Skeletal muscle tissue (tissue), 4 donors: Measurements from ENCODE around the gene CALML4. TPM values are rescaled to one million over a fixed set of nuclear protein-coding genes. Genes with fewer than 3 reads are reported as not detected.
"Not testable (repeated sequence)": the region's sequence is repeated elsewhere in the genome, so short reads cannot be mapped to it uniquely, and the experiment has no call there.

Source experiments
- H3K27ac ChIP-seq: one replicate; pipeline ENCODE4 v1.7.0; 2013; ENCODE audit warnings: mild to moderate bottlenecking, low read depth, low read length, inconsistent platforms
- H3K27me3 ChIP-seq, 3 donors: one replicate each; pipeline ENCODE4 v1.7.0; 2013; ENCODE audit warnings: low read length in 3 of 3; ENCODE audit not compliant: control insufficient read depth in 3 of 3, insufficient read depth in 3 of 3
- H3K36me3 ChIP-seq, 3 donors: one replicate each; pipeline ENCODE4 v1.7.0; 2013; ENCODE audit warnings: low read length in 3 of 3; ENCODE audit not compliant: control insufficient read depth in 3 of 3, insufficient read depth in 3 of 3
- H3K4me1 ChIP-seq, 3 donors: one replicate each; pipeline ENCODE4 v1.7.0; 2013; ENCODE audit warnings: low read length in 3 of 3, mild to moderate bottlenecking in 3 of 3; ENCODE audit not compliant: control insufficient read depth in 3 of 3, insufficient read depth in 3 of 3
- H3K4me3 ChIP-seq, 3 donors: one replicate each; pipeline ENCODE4 v1.7.0; 2013; ENCODE audit warnings: low read length in 3 of 3
- H3K9ac ChIP-seq, 3 donors: one replicate each; pipeline ENCODE4 v1.7.0; 2013; ENCODE audit warnings: low read length in 3 of 3, mild to moderate bottlenecking in 3 of 3, moderate library complexity in 2 of 3, low read depth in 1 of 3
- H3K9me3 ChIP-seq, 3 donors: one replicate each; pipeline ENCODE4 v1.7.0; 2013; ENCODE audit warnings: low read length in 3 of 3; ENCODE audit not compliant: control insufficient read depth in 3 of 3
- total RNA-seq: library from RNA; depleted of rRNA; stranded (reverse); fragments of >200 nt; gene quantifications from one replicate; pipeline ENCODE4 v1.2.3, GENCODE V29; 2014
- donor health status: Osteomylitis.

Gene CALML4
- total RNA-seq, 1 donor from 2014 or later, result 2.6 TPM

DNA sequence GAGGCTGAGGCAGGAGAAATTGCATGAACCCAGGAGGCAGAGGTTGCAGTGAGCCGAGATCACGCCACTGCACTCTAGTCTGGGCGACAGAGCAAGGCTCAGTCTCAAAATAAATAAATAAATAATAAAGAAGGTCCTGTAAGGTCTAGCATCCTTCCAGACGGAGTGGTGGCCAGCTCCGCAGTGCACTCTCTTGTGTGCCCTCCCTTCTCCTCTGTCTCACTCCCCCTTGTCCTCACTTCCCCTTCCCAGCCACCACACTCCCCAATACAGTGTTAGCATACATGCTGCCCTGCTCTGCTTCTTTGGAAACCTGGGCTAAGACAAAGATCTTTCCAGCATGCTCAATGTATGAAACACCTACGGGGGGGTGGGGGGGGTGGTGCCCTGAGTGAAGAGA lies 27.8 kb upstream of the CALML4 start:
- Histone ChIP-seq H3K9me3 (no peaks in the 10 kb centered on the region), H3K4me3 (no peak overlapping the region), H3K4me1 (peaks cover 17 to 20% (median 18%) of the 10 kb centered on the region in 3 donors), H3K27me3 (no peaks in the 10 kb centered on the region), H3K9ac (no peak overlapping the region), H3K27ac (no peak overlapping the region), H3K36me3 (no peaks in the 10 kb centered on the region)

GRCh38 chr15:68232449-68232848 lies 27.3 kb upstream of the CALML4 start:
- Histone ChIP-seq H3K4me1 (peaks cover 18 to 20% (median 19%) of the 10 kb centered on the region in 3 donors), H3K36me3 (no peaks in the 10 kb centered on the region), H3K9ac (no peak overlapping the region), H3K27me3 (no peaks in the 10 kb centered on the region), H3K9me3 (no peaks in the 10 kb centered on the region), H3K4me3 (no peak overlapping the region), H3K27ac (no peak overlapping the region)

DNA sequence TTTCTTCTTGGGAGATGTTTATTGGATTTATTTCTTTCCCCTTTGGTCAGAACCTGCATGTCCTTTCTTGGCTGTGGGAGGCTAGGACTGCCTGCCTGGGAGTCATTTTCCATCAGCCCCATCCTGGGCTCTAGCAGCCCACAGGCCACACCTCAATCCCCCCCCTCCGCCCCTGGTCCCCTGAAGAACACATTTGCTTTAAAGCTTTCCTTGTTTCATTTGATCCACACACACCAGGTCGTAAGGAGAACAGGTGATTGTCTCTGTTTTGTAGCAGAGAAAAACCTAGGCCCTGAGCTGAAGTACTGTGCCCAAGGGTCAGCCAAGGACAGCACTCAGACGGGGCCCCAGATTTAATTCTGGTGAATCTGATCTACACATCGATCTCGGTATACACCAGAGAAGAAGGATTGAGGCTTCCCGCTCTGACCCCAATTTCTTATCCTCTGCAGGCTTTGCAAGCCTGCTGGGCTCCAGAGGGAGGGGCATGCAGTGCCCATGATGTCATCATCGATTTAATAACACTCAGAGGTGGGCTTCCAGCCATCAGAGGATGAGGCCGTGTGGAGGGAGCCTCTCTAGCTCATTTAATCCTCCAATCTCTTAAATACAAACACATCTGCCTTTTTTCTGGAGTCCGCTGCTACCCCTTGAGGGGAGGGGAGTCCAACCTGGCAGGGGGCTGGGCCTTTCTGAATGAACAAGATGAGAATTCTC lies 26.1 kb upstream of the CALML4 start:
- no peaks in the 10 kb centered on the region for H3K9me3 ChIP-seq
- no peak overlapping the region for H3K9ac ChIP-seq
- no peak overlapping the region for H3K4me3 ChIP-seq
- no peak overlapping the region for H3K27ac ChIP-seq
- peaks cover 18 to 20% (median 19%) of the 10 kb centered on the region in 3 donors for H3K4me1 ChIP-seq
- H3K27me3 ChIP-seq, result no peaks in the 10 kb centered on the region
- H3K36me3 ChIP-seq, result no peaks in the 10 kb centered on the region

GRCh38 chr15:68230157-68231100 lies 25.3 kb upstream of the CALML4 start:
- Histone ChIP-seq H3K9me3 (no peaks in the 10 kb centered on the region), H3K27me3 (no peaks in the 10 kb centered on the region), H3K9ac (peak overlapping the region; percentile 68 to 88 (median 70)), H3K36me3 (no peaks in the 10 kb centered on the region), H3K4me1 (peaks cover 18 to 20% (median 19%) of the 10 kb centered on the region in 3 donors), H3K4me3 (peak overlapping the region; percentile 79 to 85 (median 82)), H3K27ac (peak overlapping the region; percentile 70)

GRCh38 chr15:68229386-68230156 lies 24.4 kb upstream of the CALML4 start, which contains the start of gene CLN6:
Gene CLN6 (minus strand): TSS chr15:68229728. CDS start chr15:68229584, 144 bp downstream.
- Histone ChIP-seq H3K36me3 (no peaks in the 10 kb centered on the region), H3K9ac (peak within 1 kb of the TSS; percentile 74 to 88 (median 82)), H3K4me3 (peak within 1 kb of the TSS; percentile 79 to 85 (median 82)), H3K4me1 (peaks cover 18 to 20% (median 19%) of the 10 kb centered on the region in 3 donors), H3K9me3 (no peaks in the 10 kb centered on the region), H3K27ac (peak within 1 kb of the TSS; percentile 70), H3K27me3 (no peaks in the 10 kb centered on the region)

- H3K4me1 ChIP-seq, result peaks cover 18 to 20% (median 19%) of the 10 kb centered on the region in 3 donors
- peak overlapping the region; percentile 74 to 85 (median 82) for H3K9ac ChIP-seq
- no peaks in the 10 kb centered on the region for H3K27me3 ChIP-seq
- H3K27ac ChIP-seq, result peak overlapping the region; percentile 70
- no peaks in the 10 kb centered on the region for H3K9me3 ChIP-seq
- peak overlapping the region; percentile 75 to 85 (median 82) for H3K4me3 ChIP-seq
- H3K36me3 ChIP-seq, result no peaks in the 10 kb centered on the region
These were observed 23.8 kb upstream of the CALML4 start for GRCh38 chr15:68228971-68229385.

DNA sequence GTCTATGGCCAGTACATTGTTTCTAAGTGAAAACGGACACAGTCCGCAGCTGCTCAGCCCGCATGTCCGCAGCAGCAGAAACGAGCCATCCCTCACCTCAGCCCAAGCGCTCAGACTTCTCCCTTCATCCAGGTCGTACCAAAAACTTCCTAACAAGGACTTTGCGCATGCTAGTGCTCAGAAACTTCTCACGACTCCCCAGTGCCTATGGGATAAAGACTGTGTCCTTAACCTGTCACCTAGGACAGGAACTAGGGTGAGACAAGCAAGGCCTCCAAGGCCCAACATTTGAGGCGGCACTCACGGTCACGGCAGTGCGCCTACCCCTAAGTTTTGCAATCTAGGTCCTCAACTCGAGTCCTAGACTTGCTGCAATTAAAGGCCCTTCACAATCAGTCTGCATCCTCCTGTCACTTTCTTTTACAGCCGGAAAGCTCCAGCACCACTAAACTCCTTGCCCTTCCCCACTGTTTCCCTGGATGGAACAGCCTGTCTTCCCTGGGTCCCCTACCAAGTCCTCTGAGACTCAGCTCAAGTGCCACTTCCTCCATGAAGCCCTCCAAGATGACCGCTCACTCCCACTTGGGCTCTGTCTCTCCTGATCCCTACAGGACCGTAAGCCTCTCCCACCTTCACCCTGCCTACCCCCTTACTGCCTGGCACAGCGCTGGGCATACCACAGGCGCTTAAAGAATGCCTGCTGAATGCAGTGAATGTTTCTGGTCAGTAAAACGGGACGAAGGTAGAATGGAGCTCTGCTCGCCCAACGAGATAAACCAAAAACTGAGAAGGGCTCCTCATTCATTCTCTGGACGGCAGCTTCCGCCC lies 23.2 kb upstream of the CALML4 start:
- Histone ChIP-seq H3K27ac (peak overlapping the region; percentile 70), H3K9ac (peak overlapping the region; percentile 74 to 85 (median 82)), H3K4me3 (peak overlapping the region; percentile 75 to 85 (median 82)), H3K27me3 (no peaks in the 10 kb centered on the region), H3K36me3 (no peaks in the 10 kb centered on the region), H3K4me1 (peaks cover 18 to 20% (median 19%) of the 10 kb centered on the region in 3 donors), H3K9me3 (no peaks in the 10 kb centered on the region)

DNA sequence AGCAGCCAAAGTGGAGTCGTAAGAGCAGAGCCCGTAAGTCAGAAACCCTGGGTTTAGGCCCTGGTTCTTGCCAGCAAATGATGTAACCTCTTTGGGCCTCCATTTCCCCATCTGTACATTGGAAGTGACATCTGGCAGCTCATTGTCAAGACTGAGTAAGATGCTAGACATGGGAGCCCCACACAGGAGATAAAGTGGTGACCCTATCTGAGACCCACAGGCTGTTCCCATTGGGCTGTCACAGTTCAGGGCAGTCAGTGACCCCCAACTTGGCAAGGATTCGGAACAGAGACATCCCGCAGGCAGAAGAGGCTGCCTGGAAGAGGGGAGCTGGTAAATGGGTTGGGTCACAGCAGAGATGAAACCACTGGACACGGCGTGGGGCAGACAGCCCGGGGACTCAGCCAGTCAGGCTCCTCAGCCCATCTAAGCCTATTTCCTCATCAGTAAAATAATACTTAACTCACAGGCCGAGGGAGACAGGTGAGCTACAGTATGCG lies 22.6 kb upstream of the CALML4 start:
- peaks cover 18 to 20% (median 19%) of the 10 kb centered on the region in 3 donors for H3K4me1 ChIP-seq
- no peaks in the 10 kb centered on the region for H3K9me3 ChIP-seq
- no peaks in the 10 kb centered on the region for H3K36me3 ChIP-seq
- no peaks in the 10 kb centered on the region for H3K27me3 ChIP-seq
- peak overlapping the region in 1 of 3 donors; percentile 82 for H3K4me3 ChIP-seq
- H3K9ac ChIP-seq, result no peak overlapping the region
- H3K27ac ChIP-seq, result no peak overlapping the region

GRCh38 chr15:68225442-68225841 lies 20.3 kb upstream of the CALML4 start:
- H3K4me3 ChIP-seq, H3K36me3 ChIP-seq, H3K9ac ChIP-seq, H3K27ac ChIP-seq, H3K27me3 ChIP-seq, H3K9me3 ChIP-seq: not testable (repeated sequence)
- peaks cover 18 to 20% (median 19%) of the 10 kb centered on the region in 3 donors for H3K4me1 ChIP-seq
